GM12892 (cell line): Measurements from ENCODE around the gene ANGEL2.

Experiments used
- DNase-seq: peaks from one replicate; pipeline ENCODE4 v3.0.0; 2011; ENCODE audit not compliant: insufficient read length
- FAIRE-seq: peaks from 2 replicates; lab custom pipeline; 2011; peaks lifted over from hg19 to GRCh38; lab: Jason Lieb, UNC
- POLR2A ChIP-seq: IDR thresholded peaks from 2 replicates; pipeline ENCODE4 v1.6.1; 2011; ENCODE audit warnings: low read depth, low read length, control low read depth
- POLR2AphosphoS5 ChIP-seq: IDR thresholded peaks from 2 replicates; pipeline ENCODE4 v1.6.1; 2011; ENCODE audit warnings: low read depth, low read length, control low read depth
- TAF1 ChIP-seq: IDR thresholded peaks from 2 replicates; pipeline ENCODE4 v1.6.1; 2011; ENCODE audit warnings: low read depth, mild to moderate bottlenecking, control low read depth, low read length, borderline replicate concordance

Gene ANGEL2

DNA sequence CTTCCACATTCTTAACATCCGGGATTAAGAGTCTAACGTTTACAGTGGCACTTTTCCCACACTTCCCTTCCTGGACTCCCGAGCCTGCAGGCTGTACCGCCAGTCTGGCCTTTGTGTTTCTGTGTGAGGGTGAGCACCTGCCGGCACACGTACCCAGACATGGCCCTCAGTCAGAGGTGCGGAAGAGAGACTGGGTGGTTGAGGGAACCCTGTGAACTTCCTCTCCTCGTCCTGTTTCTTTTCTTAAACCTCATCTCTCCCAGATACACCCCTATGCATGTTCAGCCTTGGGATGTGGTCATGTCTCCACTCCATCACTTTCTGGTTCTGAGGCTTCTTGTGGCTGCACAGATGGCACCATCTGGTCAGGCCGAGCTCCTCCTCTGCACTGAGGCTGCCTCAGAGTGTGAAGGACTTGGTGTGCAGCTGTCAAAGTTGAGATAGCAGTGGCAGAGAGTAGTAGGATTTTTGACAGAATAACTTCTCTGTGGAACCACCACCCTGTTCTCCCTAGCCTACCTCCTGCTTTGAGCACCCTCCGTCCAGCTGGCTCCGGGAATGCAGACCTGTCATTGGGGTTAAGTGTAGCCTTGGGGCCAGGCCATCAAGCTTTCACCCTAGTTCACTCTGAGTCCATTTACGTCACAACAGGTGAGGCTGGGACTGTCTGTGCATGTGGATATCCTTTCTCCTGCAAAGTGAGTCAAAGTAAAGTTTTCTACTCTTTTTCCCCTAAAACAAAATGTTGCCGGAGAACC lies 33.9 kb downstream of the ANGEL2 start:
- no peak for FAIRE-seq
- DNase-seq = no peak

GRCh38 chr1:212981025-212981495 lies 34.6 kb downstream of the ANGEL2 start:
- peak; percentile 37; the same call in 1 of the 2 replicates for TF ChIP-seq POLR2AphosphoS5
- TF ChIP-seq TAF1 = no peak
- no peak for FAIRE-seq
- no peak for DNase-seq

More for the DNA sequence above, 33.9 kb downstream of the ANGEL2 start:
- TF ChIP-seq POLR2AphosphoS5 (no peak; the same call in 1 of the 2 replicates), POLR2A (no peak)

GRCh38 chr1:212980123-212980785 lies 35.4 kb downstream of the ANGEL2 start:
- FAIRE-seq = no peak

GRCh38 chr1:212979340-212980122 lies 36.1 kb downstream of the ANGEL2 start:
- no peak for DNase-seq
- TF ChIP-seq POLR2AphosphoS5 = peak; percentile 50; the same call in 1 of the 2 replicates
- TF ChIP-seq TAF1 = 0 out of 2 replicates have a peak, but pooled peaks have one; percentile 25
- TF ChIP-seq POLR2A = no peak; the same call in none of the 2 replicates
- FAIRE-seq = peak; percentile 91

More at GRCh38 chr1:212980123-212980785, 35.4 kb downstream of the ANGEL2 start:
- TF ChIP-seq POLR2AphosphoS5 (no peak), TAF1 (no peak), POLR2A (no peak)
- no peak for DNase-seq

DNA sequence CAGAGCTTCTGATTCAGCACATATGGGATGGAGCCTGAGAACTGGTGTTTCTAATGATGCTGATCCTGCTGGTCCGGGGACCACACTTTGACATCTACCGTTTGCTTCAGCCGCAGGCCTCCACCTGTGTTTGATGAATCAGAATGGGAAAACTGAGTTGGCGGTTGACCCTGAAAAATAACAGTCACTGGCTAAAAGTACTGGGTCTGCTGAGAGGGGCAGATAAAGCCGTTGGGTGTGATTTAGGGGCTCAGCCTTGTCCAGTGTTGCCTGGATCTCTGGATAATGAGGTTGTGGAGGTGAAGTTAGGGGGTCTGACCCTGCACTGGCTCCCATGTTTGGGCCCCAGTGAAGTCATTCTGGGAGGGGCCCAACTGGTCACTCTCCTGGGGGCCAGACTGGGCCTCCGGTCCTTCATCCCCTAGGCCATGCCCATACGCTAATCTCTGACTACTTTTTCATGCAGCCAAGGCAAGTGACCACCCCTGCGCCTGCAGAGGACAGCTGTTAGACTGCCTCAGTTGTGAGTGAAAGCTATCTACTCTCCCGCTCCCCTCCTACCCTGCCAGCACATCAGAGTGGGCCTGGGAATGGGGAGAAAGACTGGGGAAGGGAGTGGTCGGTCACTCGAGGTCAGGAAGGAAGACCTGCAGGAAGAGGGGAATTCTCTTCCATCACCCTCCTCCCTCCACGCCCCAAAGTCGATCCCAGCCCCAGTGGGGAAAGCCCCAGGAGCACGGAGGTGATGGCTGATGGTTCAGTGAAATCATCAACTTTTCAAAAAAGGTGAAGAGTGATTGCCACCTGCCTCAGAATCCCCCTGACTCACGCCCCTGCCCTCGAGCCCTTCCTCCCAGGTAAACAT lies 37.7 kb downstream of the ANGEL2 start:
- DNase-seq (no peak), FAIRE-seq (peak; percentile 81)
- TF ChIP-seq POLR2AphosphoS5 = peak; percentile 31; the same call in 1 of the 2 replicates
- TF ChIP-seq POLR2A = peak; percentile 50; the same call in 1 of the 2 replicates
- TF ChIP-seq TAF1 = no peak

- DNase-seq (no peak), FAIRE-seq (no peak)
- TF ChIP-seq POLR2AphosphoS5 (no peak), TAF1 (no peak), POLR2A (no peak)
Measured at GRCh38 chr1:212976586-212976985, 39.1 kb downstream of the ANGEL2 start.

DNA sequence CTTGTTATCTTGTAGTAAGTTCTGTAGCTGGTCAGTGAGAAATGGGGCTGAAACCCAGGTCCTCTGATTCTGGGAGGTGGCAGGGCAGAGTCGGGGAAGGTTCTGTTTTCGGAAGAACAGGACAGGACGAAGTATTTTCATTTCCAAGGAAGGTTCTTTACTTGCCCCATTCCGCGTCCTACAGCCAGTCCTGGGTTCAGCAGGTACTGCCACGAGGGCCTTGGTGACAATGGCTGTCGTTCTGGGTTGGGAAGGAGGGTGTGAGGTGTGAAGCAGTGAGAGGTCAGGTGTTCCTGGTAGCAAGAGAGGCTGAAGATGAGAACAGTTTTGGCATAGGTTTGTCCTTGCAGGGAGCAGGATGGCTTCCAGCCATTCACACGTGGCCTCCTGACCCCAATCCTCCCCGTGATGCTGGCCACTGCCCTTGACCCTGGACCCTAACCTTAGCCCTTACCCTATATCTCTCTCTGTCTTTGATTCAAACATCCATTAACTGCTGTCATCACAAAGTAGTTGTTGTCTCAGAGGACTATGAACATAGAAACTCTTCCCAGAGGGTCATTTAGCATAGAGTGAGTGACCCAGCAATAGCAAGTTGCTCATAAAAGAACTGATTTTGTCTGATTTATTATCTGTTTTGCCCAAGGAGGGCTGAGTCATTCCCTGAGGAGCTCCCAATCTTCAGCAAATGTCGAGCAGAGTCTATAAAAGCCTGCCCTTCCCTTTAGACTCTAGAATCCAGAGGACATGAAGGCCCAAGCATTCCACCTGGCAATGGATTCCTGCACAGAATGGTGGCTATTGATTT lies 40.4 kb downstream of the ANGEL2 start:
- TF ChIP-seq POLR2A (no peak), TAF1 (no peak), POLR2AphosphoS5 (no peak)
- no peak for DNase-seq

GRCh38 chr1:212974711-212975110 lies 41.0 kb downstream of the ANGEL2 start:
- TF ChIP-seq TAF1 (no peak), POLR2A (no peak), POLR2AphosphoS5 (no peak)
- DNase-seq = no peak
- no peak for FAIRE-seq

More for the DNA sequence above, 40.4 kb downstream of the ANGEL2 start:
- peak; percentile 38 for FAIRE-seq

DNA sequence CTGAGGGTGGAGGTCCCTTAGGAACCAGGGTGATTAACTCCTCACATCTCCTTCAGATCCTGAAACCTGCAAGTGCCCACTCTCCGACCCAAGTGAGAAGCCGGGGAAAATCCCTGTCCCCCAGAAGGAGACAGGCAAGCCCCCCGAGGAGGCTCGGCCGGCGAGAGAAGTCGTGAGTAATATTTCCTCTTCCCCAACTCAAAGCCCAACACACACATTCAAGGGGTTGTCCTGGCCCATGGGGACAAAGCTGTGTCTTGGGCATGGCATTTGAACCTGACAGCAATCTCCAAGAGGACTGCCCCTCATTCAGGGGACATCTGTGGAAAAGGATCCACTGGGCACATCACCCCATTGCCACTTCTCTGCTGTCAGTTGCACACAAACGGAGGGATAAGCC lies 41.8 kb downstream of the ANGEL2 start:
- TF ChIP-seq POLR2A (no peak), TAF1 (no peak), POLR2AphosphoS5 (no peak)
- DNase-seq (no peak), FAIRE-seq (no peak)

DNA sequence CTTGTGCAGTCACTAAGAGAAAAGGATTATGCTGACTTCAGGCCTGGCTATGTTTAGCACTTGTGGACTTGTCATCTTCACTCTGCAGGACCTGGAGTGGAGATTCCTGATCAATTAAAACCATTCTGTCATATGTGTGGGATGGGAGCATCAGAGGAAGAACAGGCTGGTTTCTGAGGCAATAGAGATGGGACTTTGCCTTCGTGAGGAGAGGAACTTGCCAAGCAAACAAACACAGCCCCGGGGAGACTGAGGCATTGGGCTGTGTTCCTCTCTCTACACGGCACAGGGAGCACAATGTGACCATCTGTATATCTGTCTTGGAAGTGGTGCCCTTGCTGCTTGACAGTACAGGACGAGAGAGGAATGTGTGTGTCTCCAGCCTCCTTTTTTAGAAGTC lies 42.2 kb downstream of the ANGEL2 start:
- FAIRE-seq (no peak), DNase-seq (no peak)
- TF ChIP-seq POLR2A = no peak
- TF ChIP-seq TAF1 = no peak
- no peak; the same call in 1 of the 2 replicates for TF ChIP-seq POLR2AphosphoS5
